K562 (cell line): ENCODE data around the gene MTHFR. TPM values are rescaled to one million over a fixed set of nuclear protein-coding genes. Genes with fewer than 3 reads are reported as not detected.

Experiments
- AFF1 ChIP-seq, 2 experiments: fragments of 450-650 bp; IDR thresholded peaks; 2 replicates each; pipeline ENCODE4 v1.6.1; 2018; ENCODE audit warnings: mild to moderate bottlenecking in 2 of 2, low read depth in 1 of 2; ENCODE audit not compliant: partially characterized antibody in 2 of 2
- BCOR ChIP-seq: fragments of 450-650 bp; IDR thresholded peaks from 2 replicates; pipeline ENCODE4 v1.6.1; 2016
- BRF1 ChIP-seq: IDR thresholded peaks from 3 replicates; pipeline ENCODE4 v1.6.1; 2011; ENCODE audit warnings: borderline replicate concordance, mild to moderate bottlenecking; ENCODE audit not compliant: insufficient read length; ENCODE audit errors: extremely low read depth
- CTCF ChIP-seq, 3 experiments: IDR thresholded peaks in 2 of 3; conservative IDR thresholded peaks in 1 of 3; 2 replicates each; pipeline ENCODE4 v1.5.1; 2011 to 2012; ENCODE audit warnings: low read length in 3 of 3, mild to moderate bottlenecking in 3 of 3, control low read depth in 2 of 3, improper control_type of control experiment in 1 of 3, inconsistent platforms in 1 of 3, low read depth in 1 of 3, mixed read lengths in 1 of 3, moderate library complexity in 1 of 3; ENCODE audit not compliant: insufficient read depth in 2 of 3
- ETV6 ChIP-seq, 3 experiments: fragments of 150-350 bp in 1 of 3; sonication (generic) in 1 of 3; formaldehyde crosslinking in 1 of 3; IDR thresholded peaks; 2 replicates each; pipeline versions ENCODE4 v1.6.1 to v1.8.0; 2014 to 2022; ENCODE audit warnings: borderline replicate concordance in 2 of 3, low read depth in 2 of 3, antibody characterized with exemption in 1 of 3, low read length in 1 of 3, mild to moderate bottlenecking in 1 of 3, missing genetic modification reagents in 1 of 3
- JUND ChIP-seq, 2 experiments: IDR thresholded peaks; 2 replicates in 1 of 2; 3 replicates in 1 of 2; pipeline ENCODE4 v1.6.1; 2011; ENCODE audit warnings: borderline replicate concordance in 2 of 2, low read depth in 2 of 2, low read length in 2 of 2, improper control_type of control experiment in 1 of 2, missing biosample characterization in 1 of 2, missing genetic modification characterization in 1 of 2, missing genetic modification reagents in 1 of 2
- MITF ChIP-seq: IDR thresholded peaks from 2 replicates; pipeline ENCODE4 v1.6.1; 2014; ENCODE audit warnings: antibody characterized with exemption
- MTA3 ChIP-seq: fragments of 450-650 bp; formaldehyde crosslinking; IDR thresholded peaks from 2 replicates; pipeline ENCODE4 v1.6.1; 2017; ENCODE audit warnings: mild to moderate bottlenecking, borderline replicate concordance
- PBX2 ChIP-seq, 2 experiments: IDR thresholded peaks in 1 of 2; conservative IDR thresholded peaks in 1 of 2; 2 replicates each; pipeline ENCODE4 v1.6.1; 2016; ENCODE audit warnings: low read depth in 2 of 2, mild to moderate bottlenecking in 1 of 2, missing compliant biosample characterization in 1 of 2, missing genetic modification characterization in 1 of 2, moderate library complexity in 1 of 2
- SNAPC5 ChIP-seq: fragments of 250-450 bp; sonication (Bioruptor Pico); IDR thresholded peaks from 2 replicates; pipeline ENCODE4 v1.8.0; 2021; ENCODE audit warnings: moderate library complexity, mild to moderate bottlenecking, inconsistent platforms
- ZKSCAN3 ChIP-seq: fragments of 250-450 bp; sonication (Bioruptor Pico); IDR thresholded peaks from 2 replicates; pipeline ENCODE4 v1.4.0; 2020
- ZNF197 ChIP-seq: fragments of 200-800 bp; sonication (Bioruptor generic); IDR thresholded peaks from 2 replicates; pipeline ENCODE4 v1.6.1; 2016; ENCODE audit warnings: low read depth, missing genetic modification characterization, missing compliant biosample characterization
- ZNF232 ChIP-seq: sonication (generic); formaldehyde crosslinking; IDR thresholded peaks from 2 replicates; pipeline ENCODE4 v1.8.0; 2022; ENCODE audit warnings: mild to moderate bottlenecking, missing genetic modification reagents
- ZNF263 ChIP-seq: sonication (generic); formaldehyde crosslinking; IDR thresholded peaks from 2 replicates; pipeline ENCODE4 v1.8.0; 2022; ENCODE audit warnings: mild to moderate bottlenecking, missing genetic modification reagents, borderline replicate concordance
- polyA plus RNA-seq, 8 experiments: library from polyadenylated mRNA; depleted of rRNA in 4 of 8; stranded (reverse) in 5 of 8; unstranded in 3 of 8; fragments of >200 nt; fragmentation: Nextera tagmentation in 2 of 8; fragmentation: Illumina TruSeq in 1 of 8; extraction: Ambion mirVana in 2 of 8; extraction: Trizol in 1 of 8; gene quantifications; 2 replicates each; pipeline versions ENCODE4 v1.2.1 to v1.2.3, GENCODE V29; 2011 to 2014; ENCODE audit warnings: inconsistent platforms in 1 of 8, missing spikeins in 1 of 8
- total RNA-seq, 7 experiments: library from RNA; depleted of rRNA in 6 of 7; stranded (reverse); fragments of >200 nt in 6 of 7; fragmentation: Illumina TruSeq in 2 of 7; extraction: Trizol in 2 of 7; gene quantifications; 2 replicates each; pipeline versions ENCODE4 v1.2.1 to v1.2.3, GENCODE V29; 2011 to 2021; ENCODE audit warnings: low replicate concordance in 1 of 7

Gene MTHFR
- total and polyA plus RNA-seq, 9 of the 15 experiments (the other 6 are each of a cell fraction or from before 2014, with no cell fraction given) = 5.0 to 104 (median 62.6) TPM

GRCh38 chr1:11796036-11796828, 9.5 kb downstream of the MTHFR start (continued):
- TF ChIP-seq PBX2 (CRISPR knock-in tag; IDR thresholded peaks at IDR 0.05; ENCODE audit: low read depth) (no peak), PBX2 (tag; conservative IDR thresholded peaks at IDR 0.05; ENCODE audit: low read depth) (peak; percentile 28; the same call in 1 of the 2 replicates), BRF1 (no peak), MTA3 (peak; percentile 40), ZNF232 (CRISPR knock-in tag) (no peak), ZKSCAN3 (CRISPR knock-in tag) (no peak), CTCF (IDR thresholded peaks at IDR 0.05 in 2 of 3, conservative IDR thresholded peaks at IDR 0.05 in 1 of 3; ENCODE audit: insufficient read depth in 2 of 3, low read depth in 1 of 3, low read length in 3 of 3) (no peak), ZNF197 (CRISPR knock-in tag) (no peak), JUND (IDR thresholded peaks at IDR 0.05; ENCODE audit: borderline replicate concordance, low read depth, low read length) (peak; percentile 77), JUND (tag; IDR thresholded peaks at IDR 0.05; ENCODE audit: borderline replicate concordance, low read depth, low read length) (peak; percentile 60; the same call in 1 of the 3 replicates), BCOR (no peak), MITF (no peak), ZNF263 (CRISPR knock-in tag) (no peak), AFF1 (IDR thresholded peaks at IDR 0.05; ENCODE audit: low read depth in 1 of 2, partially characterized antibody in 2 of 2) (peak in 1 of 2 experiments; percentile 37), SNAPC5 (CRISPR knock-in tag) (no peak), ETV6 (IDR thresholded peaks at IDR 0.05; ENCODE audit: borderline replicate concordance in 1 of 2, low read depth in 2 of 2, low read length in 1 of 2) (no peak), ETV6 (CRISPR knock-in tag; IDR thresholded peaks at IDR 0.05; ENCODE audit: borderline replicate concordance) (no peak)
